Endothelial cell of umbilical vein (primary cell): ENCODE results near the gene GARIN5A. TPM values are rescaled to one million over a fixed set of nuclear protein-coding genes. Genes with fewer than 3 reads are reported as not detected.

Source experiments
- BruUV-seq: library from RNA; stranded (reverse); fragments of 400-500 nt; replicated peaks from 2 replicates; lab custom pipeline; 2021; lab: Mats Ljungman, UMichigan
- CTCF ChIA-PET: fragments of 300-600, 350-600 bp; sonication (Branson Sonifier 250); formaldehyde crosslinking; loops from one replicate; lab custom pipeline; 2021; ENCODE audit warnings: antibody characterized with exemption, inconsistent platforms; lab: Charles Lee
- POLR2A ChIA-PET: fragments of 300-600, 350-600 bp; sonication (Branson Sonifier 250); formaldehyde crosslinking; loops from one replicate; lab custom pipeline; 2021; ENCODE audit warnings: antibody characterized with exemption, inconsistent platforms; lab: Charles Lee
- DNase-seq: peaks from one replicate; pipeline ENCODE4 v3.0.0-alpha.2; 2011; ENCODE audit warnings: low read depth, low spot score
- FAIRE-seq: peaks from 2 replicates; lab custom pipeline; 2011; peaks lifted over from hg19 to GRCh38; lab: Jason Lieb, UNC
- H2AFZ ChIP-seq: 2 replicates; pipeline ENCODE4 v1.6.0; 2012; ENCODE audit warnings: low read depth, low read length, control low read depth, inconsistent platforms
- H3K27ac ChIP-seq: 2 replicates; pipeline ENCODE4 v1.5.1; 2011; ENCODE audit warnings: low read depth, mild to moderate bottlenecking, control low read depth, low read length, moderate library complexity; ENCODE audit not compliant: insufficient read depth
- H3K27me3 ChIP-seq, 2 experiments: 2 replicates each; pipeline versions ENCODE4 v1.6.0 to v1.6.1; 2011; ENCODE audit warnings: low read length in 2 of 2, mixed read lengths in 1 of 2; ENCODE audit not compliant: control insufficient read depth in 2 of 2, insufficient read depth in 2 of 2
- H3K36me3 ChIP-seq, 2 experiments: 2 replicates in 1 of 2; 3 replicates in 1 of 2; pipeline ENCODE4 v1.5.1; 2011; ENCODE audit warnings: low read length in 2 of 2, mild to moderate bottlenecking in 1 of 2, moderate library complexity in 1 of 2; ENCODE audit not compliant: control insufficient read depth in 2 of 2, insufficient read depth in 2 of 2; ENCODE audit errors: extremely low read depth in 1 of 2
- H3K4me1 ChIP-seq: 3 replicates; pipeline ENCODE4 v1.5.1; 2011; ENCODE audit warnings: mild to moderate bottlenecking, low read length; ENCODE audit not compliant: control insufficient read depth, insufficient read depth; ENCODE audit errors: extremely low read depth
- H3K4me2 ChIP-seq: 2 replicates; pipeline ENCODE4 v1.6.1; 2011; ENCODE audit warnings: low read length, control low read depth, mixed read lengths; ENCODE audit not compliant: insufficient read depth
- H3K4me3 ChIP-seq, 3 experiments: fragments of 200-600 bp in 1 of 3; sonication (generic), shearing (Covaris generic) in 1 of 3; replicated peaks in 1 of 3; 2 replicates each; pipeline ENCODE4 v1.5.1; 2011 to 2016; ENCODE audit warnings: control low read depth in 3 of 3, low read length in 3 of 3, mild to moderate bottlenecking in 2 of 3, inconsistent platforms in 1 of 3, low read depth in 1 of 3, moderate library complexity in 1 of 3; ENCODE audit not compliant: insufficient read depth in 1 of 3
- H3K79me2 ChIP-seq: 2 replicates; pipeline ENCODE4 v1.6.0; 2012; ENCODE audit warnings: low read length, inconsistent platforms; ENCODE audit not compliant: control insufficient read depth, insufficient read depth
- H3K9ac ChIP-seq: replicated peaks from 2 replicates; pipeline ENCODE3; 2011; ENCODE audit warnings: low read length, control low read depth; ENCODE audit not compliant: insufficient read depth; ENCODE audit errors: extremely low read depth
- H3K9me1 ChIP-seq: replicated peaks from 3 replicates; pipeline ENCODE4 v1.6.0; 2011; ENCODE audit warnings: mild to moderate bottlenecking, low read length; ENCODE audit not compliant: control insufficient read depth, insufficient read depth; ENCODE audit errors: extremely low read depth
- H3K9me3 ChIP-seq: replicated peaks from 2 replicates; pipeline ENCODE4 v1.5.1; 2012; ENCODE audit warnings: low read length, inconsistent platforms; ENCODE audit not compliant: control insufficient read depth, insufficient read depth
- H4K20me1 ChIP-seq: replicated peaks from 2 replicates; pipeline ENCODE3; 2011; ENCODE audit warnings: mild to moderate bottlenecking, low read length; ENCODE audit not compliant: control insufficient read depth, insufficient read depth; ENCODE audit errors: extremely low read depth
- EZH2 ChIP-seq: IDR thresholded peaks from 2 replicates; pipeline ENCODE4 v1.6.1; 2012; ENCODE audit warnings: borderline replicate concordance, low read depth, mild to moderate bottlenecking, moderate library complexity, low read length, inconsistent platforms; ENCODE audit not compliant: severe bottlenecking
- FOS ChIP-seq: IDR thresholded peaks from 2 replicates; pipeline ENCODE4 v1.6.1; 2011; ENCODE audit warnings: mild to moderate bottlenecking, low read length, moderate library complexity, borderline replicate concordance; ENCODE audit not compliant: insufficient read depth
- GATA2 ChIP-seq: IDR thresholded peaks from 2 replicates; pipeline ENCODE4 v1.7.0; 2011; ENCODE audit warnings: low read depth, mild to moderate bottlenecking, moderate library complexity, mixed read lengths, low read length; ENCODE audit not compliant: insufficient read length, insufficient read depth
- JUN ChIP-seq: IDR thresholded peaks from 2 replicates; pipeline ENCODE4 v1.6.1; 2011; ENCODE audit warnings: borderline replicate concordance, low read depth; ENCODE audit not compliant: insufficient read length, insufficient read depth
- MYC ChIP-seq: IDR thresholded peaks from one replicate; pipeline ENCODE4 v1.6.1; 2011; ENCODE audit warnings: mild to moderate bottlenecking, low read depth, low read length
- POLR2A ChIP-seq: IDR thresholded peaks from 2 replicates; pipeline ENCODE4 v1.6.1; 2012; ENCODE audit warnings: low read depth, mild to moderate bottlenecking, control low read depth, low read length
- POLR2AphosphoS5 ChIP-seq: IDR thresholded peaks from 2 replicates; pipeline ENCODE4 v1.6.1; 2012; ENCODE audit warnings: low read depth, mild to moderate bottlenecking, control low read depth, low read length, moderate library complexity; ENCODE audit not compliant: insufficient read depth
- dilution Hi-C: fragments of 300-500 bp; cut with MboI; formaldehyde crosslinking; loops from one replicate; pipeline ENCODE4 v1.15.0; 2019; ENCODE audit warnings: low sequenced_read_pairs; ENCODE audit not compliant: extremely low pct_ligation_motif_present
- intact Hi-C: fragments of 100-400 bp; cut with micrococcal nuclease; formaldehyde crosslinking; loops from one replicate; pipeline ENCODE4 v1.10.0; 2022
- polyA plus RNA-seq, 4 experiments: library from polyadenylated mRNA; depleted of rRNA in 3 of 4; stranded (reverse) in 3 of 4; unstranded in 1 of 4; fragments of >200 nt; gene quantifications; 2 replicates each; pipeline versions ENCODE4 v1.2.1 to v1.2.3, GENCODE V29; 2011 to 2012; ENCODE audit warnings: missing spikeins in 1 of 4
- total RNA-seq: library from RNA; stranded (reverse); gene quantifications from 2 replicates; pipeline ENCODE4 v1.2.3, GENCODE V29; 2021
- TF ChIP-seq, protein P1 (sequence below): IDR thresholded peaks from 2 replicates; pipeline ENCODE4 v1.6.1; 2011; ENCODE audit not compliant: insufficient read depth, insufficient read length
- TF ChIP-seq, protein P2 (sequence below), 2 donors: IDR thresholded peaks; 1 replicate in 1 of 2; 2 replicates in 1 of 2; pipeline ENCODE4 v1.5.1; 2011; ENCODE audit warnings: low read length in 2 of 2, mild to moderate bottlenecking in 2 of 2, moderate library complexity in 2 of 2, control low read depth in 1 of 2, inconsistent platforms in 1 of 2, low read depth in 1 of 2; ENCODE audit not compliant: insufficient read depth in 1 of 2; ENCODE audit errors: extremely low read depth in 1 of 2

Gene GARIN5A
- total and polyA plus RNA-seq, 2 donors (not counting 3 experiments of a cell fraction or from before 2014, with no cell fraction given) = 0.44 to 0.76 TPM

DNA sequence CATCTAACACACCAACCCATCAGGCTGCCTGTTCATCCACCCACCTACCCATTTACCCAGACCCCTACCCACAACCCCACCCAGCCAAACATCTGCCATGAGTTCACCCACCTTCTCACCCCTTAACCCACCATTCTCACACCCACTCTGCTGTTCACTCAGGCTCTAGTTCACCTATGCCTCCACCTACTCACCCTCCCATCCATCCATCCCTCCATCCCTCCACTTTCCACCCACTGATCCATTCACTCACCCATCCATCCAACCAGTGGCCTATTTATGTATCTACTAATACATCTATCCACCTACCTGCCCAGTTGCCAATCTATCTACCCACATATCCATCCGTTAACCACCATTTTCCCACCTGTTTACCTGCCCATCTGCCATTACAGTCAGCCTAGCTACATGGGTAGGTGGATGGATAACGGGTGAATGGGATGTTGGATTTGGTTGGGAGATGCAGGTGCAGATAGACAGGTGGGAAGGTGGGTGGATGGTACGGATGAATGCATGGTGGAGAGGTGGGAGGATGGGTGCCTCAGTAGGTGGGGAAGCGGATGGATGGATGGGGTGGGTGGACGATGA lies 38.7 kb downstream of the GARIN5A start:
- Histone ChIP-seq H3K4me3 (no peak overlapping the region), H3K27me3 (peaks cover 0 to 1% of the 10 kb centered on the region in 2 experiments), H3K36me3 (no peaks in the 10 kb centered on the region), H3K4me2 (no peak overlapping the region), H3K4me1 (no peaks in the 10 kb centered on the region), H3K79me2 (no peaks in the 10 kb centered on the region), H2AFZ (no peak overlapping the region), H3K9me1 (no peaks in the 10 kb centered on the region), H4K20me1 (no peaks in the 10 kb centered on the region), H3K9ac (no peak overlapping the region), H3K27ac (no peak overlapping the region), H3K9me3 (no peaks in the 10 kb centered on the region)
- POLR2A ChIA-PET = no interaction called here
- dilution Hi-C loops (no loop called here), intact Hi-C loops (no loop called here)
- CTCF ChIA-PET = interaction anchor here (0.9 to 1.2 kb wide), 2 partner anchors 12 to 69 kb away, joined by 3 to 4 read pairs; no protein-coding TSS in a partner anchor
- FAIRE-seq (no peak), DNase-seq (no peak)
- no TSS peak for BruUV-seq
- TF ChIP-seq EZH2 = no peak
- TF ChIP-seq, protein P1, sequence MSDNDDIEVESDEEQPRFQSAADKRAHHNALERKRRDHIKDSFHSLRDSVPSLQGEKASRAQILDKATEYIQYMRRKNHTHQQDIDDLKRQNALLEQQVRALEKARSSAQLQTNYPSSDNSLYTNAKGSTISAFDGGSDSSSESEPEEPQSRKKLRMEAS = no peak
- TF ChIP-seq GATA2 = no peak
- TF ChIP-seq, protein P2, sequence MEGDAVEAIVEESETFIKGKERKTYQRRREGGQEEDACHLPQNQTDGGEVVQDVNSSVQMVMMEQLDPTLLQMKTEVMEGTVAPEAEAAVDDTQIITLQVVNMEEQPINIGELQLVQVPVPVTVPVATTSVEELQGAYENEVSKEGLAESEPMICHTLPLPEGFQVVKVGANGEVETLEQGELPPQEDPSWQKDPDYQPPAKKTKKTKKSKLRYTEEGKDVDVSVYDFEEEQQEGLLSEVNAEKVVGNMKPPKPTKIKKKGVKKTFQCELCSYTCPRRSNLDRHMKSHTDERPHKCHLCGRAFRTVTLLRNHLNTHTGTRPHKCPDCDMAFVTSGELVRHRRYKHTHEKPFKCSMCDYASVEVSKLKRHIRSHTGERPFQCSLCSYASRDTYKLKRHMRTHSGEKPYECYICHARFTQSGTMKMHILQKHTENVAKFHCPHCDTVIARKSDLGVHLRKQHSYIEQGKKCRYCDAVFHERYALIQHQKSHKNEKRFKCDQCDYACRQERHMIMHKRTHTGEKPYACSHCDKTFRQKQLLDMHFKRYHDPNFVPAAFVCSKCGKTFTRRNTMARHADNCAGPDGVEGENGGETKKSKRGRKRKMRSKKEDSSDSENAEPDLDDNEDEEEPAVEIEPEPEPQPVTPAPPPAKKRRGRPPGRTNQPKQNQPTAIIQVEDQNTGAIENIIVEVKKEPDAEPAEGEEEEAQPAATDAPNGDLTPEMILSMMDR (IDR thresholded peaks at IDR 0.05; ENCODE audit: extremely low read depth in 1 of 2, insufficient read depth in 1 of 2, low read depth in 1 of 2, low read length in 2 of 2) = no peak
- no peak for TF ChIP-seq JUN
- TF ChIP-seq POLR2AphosphoS5 = no peak
- TF ChIP-seq FOS = no peak
- TF ChIP-seq MYC = no peak
- no peak for TF ChIP-seq POLR2A
